ENCODE data around the gene ARMC2. TPM values are rescaled to one million over a fixed set of nuclear protein-coding genes. Genes with fewer than 3 reads are reported as not detected.

The ARMC2 gene
- polyA plus RNA-seq, 1 donor from 2014 or later: 3.2 TPM

DNA sequence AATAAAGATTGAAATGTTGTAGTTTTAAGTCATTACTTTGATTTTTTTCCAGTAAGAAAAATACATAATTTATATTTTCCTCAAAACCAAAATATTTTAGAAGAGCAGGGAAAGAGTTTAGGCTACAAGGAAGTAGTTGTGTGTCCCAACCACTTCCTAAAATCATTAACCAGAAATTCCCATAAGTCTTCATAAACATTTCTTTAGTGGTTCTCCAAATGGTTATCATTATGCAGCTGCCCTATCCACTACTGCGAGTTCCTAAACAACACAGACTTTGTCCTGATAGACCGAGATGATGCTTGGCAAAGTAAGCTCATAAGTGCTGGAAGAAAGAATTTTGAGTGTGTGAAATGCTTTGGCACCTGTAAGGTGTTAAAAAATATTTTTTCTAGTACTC lies 93.6 kb downstream of the ARMC2 start:
- Mint-ChIP-seq H3K36me3 (peaks cover 1% of the 10 kb centered on the region), H3K9me3 (no peaks in the 10 kb centered on the region), H3K4me1 (peaks cover 3 to 13% (median 13%) of the 10 kb centered on the region in 3 donors), H3K27ac (no peak overlapping the region), H3K4me3 (no peak overlapping the region), H3K27me3 (peaks cover 2% of the 10 kb centered on the region)

DNA sequence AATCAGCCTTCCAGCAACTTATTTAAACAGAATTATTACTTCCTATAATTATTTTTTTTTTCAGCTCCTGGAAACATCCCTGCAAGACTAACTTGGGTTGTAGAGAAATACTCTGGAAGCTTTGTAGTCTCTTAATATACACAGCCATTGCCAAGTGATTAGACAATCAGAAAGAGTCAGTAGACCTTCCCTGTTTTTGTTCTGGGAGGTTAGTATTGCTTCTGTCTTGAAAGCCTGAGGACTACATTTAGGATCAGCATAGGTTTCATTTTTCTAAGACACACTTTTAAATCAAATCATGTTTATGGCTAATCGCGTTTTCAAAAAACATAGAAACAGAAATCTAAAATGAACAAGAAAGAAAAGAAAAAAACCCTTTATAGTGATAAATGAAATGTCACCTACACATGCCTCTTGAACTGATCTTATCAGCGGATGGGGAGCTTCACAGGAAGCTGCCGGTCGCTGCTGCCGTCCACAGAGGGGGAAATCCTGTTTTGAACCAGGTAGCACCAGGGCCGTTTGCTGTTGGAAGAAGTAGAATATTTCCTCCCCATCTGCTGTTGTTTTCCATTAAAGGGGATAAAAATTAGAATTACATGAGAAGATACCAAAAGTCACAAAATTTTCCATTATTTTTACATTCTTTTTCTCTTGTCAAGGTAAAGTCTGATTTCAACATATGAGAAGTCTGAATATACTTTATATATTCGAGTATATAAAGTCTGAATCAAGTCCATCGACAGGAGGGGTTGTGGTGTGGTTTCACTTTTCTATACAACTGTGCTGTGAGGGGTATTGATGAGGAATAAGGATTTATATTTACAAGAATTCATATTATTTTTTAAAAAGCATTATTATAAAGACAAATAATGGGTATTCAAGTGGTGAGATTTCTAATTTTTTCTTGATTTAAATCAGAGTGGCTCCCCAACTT lies 94.6 kb downstream of the ARMC2 start:
- no peaks in the 10 kb centered on the region for H3K9me3 Mint-ChIP-seq
- peaks cover 7 to 14% (median 13%) of the 10 kb centered on the region in 3 donors for H3K4me1 Mint-ChIP-seq
- peak overlapping the region in 2 of 4 donors; percentile 3 to 65 for H3K4me3 Mint-ChIP-seq
- H3K27ac Mint-ChIP-seq: peak overlapping the region in 1 of 3 donors; percentile 16
- H3K27me3 Mint-ChIP-seq: no peaks in the 10 kb centered on the region
- H3K36me3 Mint-ChIP-seq: peaks cover 1% of the 10 kb centered on the region

DNA sequence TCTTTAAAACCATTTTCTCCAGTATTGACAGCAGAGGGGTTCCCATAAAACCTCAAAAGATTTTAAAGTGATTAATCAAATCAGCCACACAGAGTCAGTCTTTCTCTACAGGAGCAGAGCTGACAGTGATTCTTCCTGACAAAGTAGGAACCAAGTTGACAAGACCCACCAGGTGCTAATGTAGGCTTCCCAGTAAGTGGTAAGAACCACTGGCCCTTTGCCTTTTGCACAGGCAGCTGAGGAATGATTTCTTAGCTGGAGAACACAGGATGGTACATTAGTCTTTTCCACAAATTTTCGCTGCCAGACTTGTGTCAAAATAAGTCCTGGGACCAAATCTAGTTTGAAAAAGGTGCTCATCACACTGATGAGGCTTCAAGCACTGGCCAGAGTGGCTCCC lies 95.8 kb downstream of the ARMC2 start:
- Mint-ChIP-seq H3K4me3 (no peak overlapping the region), H3K27me3 (no peaks in the 10 kb centered on the region), H3K4me1 (peaks cover 7 to 16% (median 13%) of the 10 kb centered on the region in 3 donors), H3K27ac (no peak overlapping the region), H3K36me3 (peaks cover 1% of the 10 kb centered on the region), H3K9me3 (no peaks in the 10 kb centered on the region)

DNA sequence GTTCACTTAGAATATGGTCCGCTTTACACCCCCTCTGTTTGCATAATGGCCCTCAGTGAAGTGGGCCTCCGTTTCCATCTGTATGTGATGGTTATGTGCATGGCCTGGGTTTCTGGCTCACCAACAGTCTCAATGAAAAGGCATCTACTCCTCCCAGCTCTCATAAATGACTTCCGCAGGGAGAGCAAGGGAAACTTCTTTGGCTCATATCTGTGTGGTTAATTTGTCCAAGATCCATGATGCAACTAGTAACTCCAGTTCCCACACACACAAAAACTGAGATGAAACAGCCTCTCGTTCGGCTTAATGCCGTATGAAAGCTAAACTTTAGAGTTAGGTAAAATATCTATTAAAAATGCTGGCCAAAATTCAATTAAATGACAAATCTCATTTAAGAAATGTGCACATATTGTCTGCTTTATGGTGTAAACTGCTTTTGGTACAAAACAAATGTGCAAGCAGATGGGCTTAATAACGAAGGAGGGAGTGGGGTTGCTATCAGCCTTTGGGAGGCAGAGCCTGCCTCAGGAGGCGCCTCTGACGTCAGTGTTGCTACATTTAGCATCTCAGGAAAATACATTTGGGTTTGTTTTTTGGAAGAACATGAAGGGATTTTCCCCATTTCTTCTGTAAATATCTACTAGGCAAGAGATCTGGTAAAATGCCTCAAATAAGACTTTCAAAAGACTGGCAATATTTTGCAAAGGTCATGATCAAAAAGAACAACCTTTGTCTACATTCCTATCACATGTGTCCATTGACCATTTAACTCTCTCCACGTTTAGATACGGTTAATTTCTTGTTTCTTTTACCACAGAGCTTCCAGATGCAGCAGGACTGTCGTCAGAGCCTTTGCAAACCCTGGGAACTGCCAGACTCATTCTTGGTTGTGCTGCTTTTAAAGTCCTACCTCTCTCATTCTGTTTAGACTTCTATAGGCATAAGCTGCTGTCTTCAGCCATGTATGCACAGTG lies 96.8 kb downstream of the ARMC2 start:
- no peaks in the 10 kb centered on the region for H3K27me3 Mint-ChIP-seq
- H3K36me3 Mint-ChIP-seq: peaks cover 1% of the 10 kb centered on the region
- no peak overlapping the region for H3K27ac Mint-ChIP-seq
- peaks cover 7 to 16% (median 13%) of the 10 kb centered on the region in 3 donors for H3K4me1 Mint-ChIP-seq
- H3K9me3 Mint-ChIP-seq: no peaks in the 10 kb centered on the region
- H3K4me3 Mint-ChIP-seq: peak overlapping the region in 1 of 4 donors; percentile 6

DNA sequence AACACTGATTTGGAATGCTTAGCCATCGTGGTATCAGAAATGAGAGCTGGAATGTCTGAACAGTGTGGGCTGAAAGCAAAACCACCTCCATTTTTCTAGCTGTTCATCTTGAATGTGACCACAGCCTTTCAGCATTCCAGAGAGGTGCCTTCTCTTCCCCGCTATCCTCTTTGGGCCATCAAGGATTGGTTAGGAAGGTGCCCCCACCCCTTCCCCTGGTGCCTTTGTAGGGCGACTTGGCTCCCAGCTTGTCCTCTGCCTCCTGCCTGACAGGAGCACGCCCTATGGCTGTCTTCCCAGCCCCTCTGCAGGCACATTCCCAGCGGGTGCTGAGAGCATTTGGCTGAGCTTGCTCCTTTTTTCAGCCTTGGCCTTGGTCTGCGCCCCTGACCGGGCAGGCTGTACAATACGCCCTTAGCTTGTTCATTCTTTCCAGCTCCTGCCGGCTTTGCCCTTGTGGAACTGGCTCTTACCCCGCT lies 97.5 kb downstream of the ARMC2 start:
- H3K27ac Mint-ChIP-seq: no peak overlapping the region

DNA sequence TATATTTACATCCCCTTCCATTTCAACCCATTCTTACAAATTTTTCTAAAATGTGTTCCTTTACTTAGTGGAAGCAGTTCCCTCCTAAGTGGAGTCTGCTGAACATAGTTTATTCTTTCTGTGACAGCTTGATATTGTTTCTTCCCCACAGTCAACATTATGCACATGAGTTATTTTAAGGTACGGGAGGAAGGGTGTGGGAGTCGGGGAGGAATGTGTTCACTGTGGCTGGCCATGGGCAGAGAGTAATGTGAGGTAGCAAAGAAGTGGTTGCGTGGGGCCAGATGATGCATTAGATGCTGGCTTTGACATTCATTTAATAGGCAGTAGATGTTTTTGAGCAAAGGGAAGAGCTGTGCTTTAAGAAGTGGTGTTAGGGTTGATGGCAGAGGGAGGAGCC lies 98.5 kb downstream of the ARMC2 start:
- no peak overlapping the region for H3K4me3 Mint-ChIP-seq
- peaks cover 7 to 16% (median 13%) of the 10 kb centered on the region in 3 donors for H3K4me1 Mint-ChIP-seq
- H3K27ac Mint-ChIP-seq: peak overlapping the region in 1 of 3 donors; percentile 69
- no peaks in the 10 kb centered on the region for H3K36me3 Mint-ChIP-seq
- H3K9me3 Mint-ChIP-seq: no peaks in the 10 kb centered on the region
- no peaks in the 10 kb centered on the region for H3K27me3 Mint-ChIP-seq

More for the DNA sequence above, 97.5 kb downstream of the ARMC2 start:
- no peak overlapping the region for H3K4me3 Mint-ChIP-seq
- no peaks in the 10 kb centered on the region for H3K27me3 Mint-ChIP-seq
- H3K4me1 Mint-ChIP-seq: peaks cover 7 to 16% (median 13%) of the 10 kb centered on the region in 3 donors
- no peaks in the 10 kb centered on the region for H3K36me3 Mint-ChIP-seq
- H3K9me3 Mint-ChIP-seq: no peaks in the 10 kb centered on the region

DNA sequence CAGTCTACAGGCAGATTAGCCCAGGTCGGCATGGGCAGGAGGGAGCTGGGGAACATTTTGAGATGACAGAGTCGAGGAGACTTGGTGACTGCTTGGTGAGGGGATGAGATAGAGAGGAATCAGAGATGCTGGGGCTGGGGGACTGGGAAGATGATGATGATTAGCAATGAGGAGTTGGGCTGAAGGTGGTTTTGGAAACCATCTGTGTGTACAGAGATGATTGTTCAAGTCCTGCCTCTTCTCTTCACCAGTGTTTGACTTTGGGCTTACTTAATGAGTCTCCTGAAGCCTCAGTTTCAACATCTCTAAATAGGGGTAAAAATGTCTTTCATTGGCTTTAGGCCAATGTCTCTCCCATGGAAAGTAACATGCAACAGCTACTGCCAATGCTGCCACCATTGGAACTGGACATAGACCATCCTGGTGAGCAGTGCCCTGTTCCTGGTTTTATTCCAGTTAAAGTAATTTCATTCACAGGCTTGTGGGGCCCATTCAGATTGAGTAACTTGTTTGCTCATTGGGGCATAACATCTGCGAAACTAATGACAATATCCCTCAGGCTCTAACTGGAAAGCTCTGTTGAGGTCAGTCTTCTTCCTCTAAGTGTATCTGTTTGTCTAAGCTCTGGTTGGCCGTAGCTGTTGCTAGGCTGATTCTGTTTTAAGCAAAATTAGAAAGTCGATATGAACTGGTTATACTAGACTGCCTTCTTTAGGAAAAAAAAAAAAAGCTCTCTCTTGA lies 99.1 kb downstream of the ARMC2 start:
- H3K27ac Mint-ChIP-seq: peak overlapping the region in 1 of 3 donors; percentile 69
- H3K36me3 Mint-ChIP-seq: no peaks in the 10 kb centered on the region
- H3K4me3 Mint-ChIP-seq: no peak overlapping the region
- H3K27me3 Mint-ChIP-seq: no peaks in the 10 kb centered on the region
- H3K9me3 Mint-ChIP-seq: no peaks in the 10 kb centered on the region
- peaks cover 7 to 14% (median 13%) of the 10 kb centered on the region in 3 donors for H3K4me1 Mint-ChIP-seq

DNA sequence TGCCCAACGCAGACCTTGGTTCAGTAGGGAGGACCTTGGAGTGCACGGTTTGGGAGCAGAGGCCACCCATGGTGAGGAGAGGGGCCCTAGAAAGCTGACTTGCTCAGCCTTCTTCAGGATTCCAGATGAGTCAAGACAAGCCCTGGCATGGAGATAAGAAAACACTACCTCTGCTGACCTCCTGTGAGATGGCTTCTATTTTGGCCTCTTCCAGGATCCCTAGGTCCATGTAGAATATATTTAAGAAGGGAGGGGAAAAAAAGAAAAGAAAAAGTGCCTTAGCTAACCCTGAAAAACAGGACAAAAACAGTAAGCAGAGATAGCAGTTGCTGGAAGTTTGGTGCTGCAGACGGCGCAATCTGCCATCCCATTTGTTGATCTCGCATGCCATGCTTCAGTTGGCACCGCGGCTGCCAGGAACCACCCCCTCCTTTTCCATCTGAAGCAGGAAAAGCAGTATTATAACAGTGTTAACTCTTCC lies 100.0 kb downstream of the ARMC2 start:
- Mint-ChIP-seq H3K27ac (no peak overlapping the region), H3K4me3 (no peak overlapping the region), H3K36me3 (no peaks in the 10 kb centered on the region), H3K4me1 (peaks cover 6 to 7% (median 7%) of the 10 kb centered on the region in 3 donors), H3K9me3 (no peaks in the 10 kb centered on the region), H3K27me3 (no peaks in the 10 kb centered on the region)

DNA sequence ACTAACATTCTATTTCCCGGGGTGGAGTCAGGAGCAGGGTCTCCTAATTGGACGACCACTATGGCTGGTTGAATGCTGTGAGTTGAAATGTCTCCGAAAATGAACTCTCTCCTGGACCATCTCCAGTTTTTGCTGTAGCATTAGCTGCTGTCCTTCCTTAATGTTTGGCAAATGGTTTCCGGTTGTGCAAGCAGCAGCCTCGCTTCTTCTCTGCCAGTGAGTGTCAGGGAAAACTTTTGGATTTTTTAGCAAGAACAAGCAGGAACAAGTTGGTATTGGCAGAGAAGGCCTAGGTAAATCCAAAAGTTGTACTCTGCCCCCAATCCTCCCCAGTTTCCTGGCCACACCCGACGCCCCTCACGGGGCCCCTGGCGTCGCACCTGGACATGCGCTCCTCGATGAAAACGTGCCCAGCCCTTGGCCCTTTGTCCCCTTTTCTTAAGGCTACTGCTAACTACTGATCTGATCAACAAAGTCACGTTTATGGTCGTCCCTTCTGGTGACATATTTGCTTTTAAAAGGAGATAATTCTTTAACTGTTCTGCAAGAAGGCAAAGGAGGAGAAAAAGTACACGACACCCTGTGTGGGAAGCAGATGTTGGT lies 103.2 kb downstream of the ARMC2 start:
- Mint-ChIP-seq H3K27me3 (no peaks in the 10 kb centered on the region), H3K36me3 (no peaks in the 10 kb centered on the region), H3K4me3 (no peak overlapping the region), H3K9me3 (no peaks in the 10 kb centered on the region), H3K4me1 (peaks cover 0 to 7% (median 7%) of the 10 kb centered on the region in 3 donors), H3K27ac (no peak overlapping the region)

DNA sequence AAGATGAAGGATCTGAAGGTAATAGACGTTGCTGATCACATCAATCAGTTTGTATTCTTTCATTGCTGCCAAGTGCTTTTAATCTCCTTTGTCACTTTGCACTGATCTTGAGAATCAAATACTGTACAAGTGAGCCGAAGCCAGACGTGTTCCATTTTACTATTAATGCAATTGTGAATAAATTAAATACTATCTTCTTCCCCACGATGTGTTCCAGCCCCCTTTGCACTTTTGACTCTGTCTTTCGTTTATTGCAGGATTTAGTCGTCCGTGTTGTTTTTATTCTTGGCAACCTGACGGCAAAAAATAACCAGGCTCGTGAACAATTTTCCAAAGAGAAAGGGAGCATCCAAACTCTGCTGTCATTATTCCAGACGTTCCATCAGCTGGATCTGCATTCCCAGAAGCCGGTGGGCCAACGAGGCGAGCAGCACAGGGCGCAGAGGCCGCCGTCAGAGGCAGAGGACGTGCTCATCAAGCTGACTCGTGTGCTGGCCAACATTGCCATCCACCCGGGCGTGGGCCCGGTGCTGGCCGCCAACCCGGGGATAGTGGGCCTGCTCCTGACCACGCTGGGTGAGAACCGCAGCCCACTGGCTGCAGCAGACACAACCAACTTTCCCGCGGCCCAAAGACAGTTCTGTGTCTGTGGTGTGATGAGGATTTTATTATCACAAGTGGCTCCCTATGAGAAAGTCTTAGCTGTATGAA lies 104.7 kb downstream of the ARMC2 start:
- Mint-ChIP-seq H3K9me3 (no peaks in the 10 kb centered on the region), H3K4me1 (peaks cover 0 to 3% (median 0%) of the 10 kb centered on the region in 3 donors), H3K27me3 (no peaks in the 10 kb centered on the region), H3K27ac (no peak overlapping the region), H3K4me3 (no peak overlapping the region), H3K36me3 (no peaks in the 10 kb centered on the region)

DNA sequence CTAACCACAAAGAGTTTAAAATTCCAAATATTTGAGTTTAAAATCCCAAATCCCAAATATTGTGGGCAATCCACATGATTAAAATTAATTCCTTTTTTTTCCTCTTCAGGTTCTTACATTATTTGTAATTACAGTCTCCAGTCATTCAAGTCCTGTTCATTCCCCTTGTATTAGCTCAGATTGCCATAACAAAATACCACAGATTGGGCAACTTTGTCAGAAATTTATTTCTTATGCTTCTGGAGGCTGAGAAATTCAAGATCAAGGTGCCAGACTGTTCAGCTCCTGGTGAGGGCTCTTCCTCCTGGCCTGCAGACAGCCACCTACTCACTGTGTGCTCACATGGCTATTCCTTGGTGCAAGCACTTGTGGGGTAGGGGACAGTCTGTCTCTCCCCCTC lies 105.5 kb downstream of the ARMC2 start:
- no peaks in the 10 kb centered on the region for H3K36me3 Mint-ChIP-seq
- no peaks in the 10 kb centered on the region for H3K27me3 Mint-ChIP-seq
- H3K4me3 Mint-ChIP-seq: no peak overlapping the region
- H3K9me3 Mint-ChIP-seq: no peaks in the 10 kb centered on the region
- no peak overlapping the region for H3K27ac Mint-ChIP-seq
- H3K4me1 Mint-ChIP-seq: no peaks in the 10 kb centered on the region

DNA sequence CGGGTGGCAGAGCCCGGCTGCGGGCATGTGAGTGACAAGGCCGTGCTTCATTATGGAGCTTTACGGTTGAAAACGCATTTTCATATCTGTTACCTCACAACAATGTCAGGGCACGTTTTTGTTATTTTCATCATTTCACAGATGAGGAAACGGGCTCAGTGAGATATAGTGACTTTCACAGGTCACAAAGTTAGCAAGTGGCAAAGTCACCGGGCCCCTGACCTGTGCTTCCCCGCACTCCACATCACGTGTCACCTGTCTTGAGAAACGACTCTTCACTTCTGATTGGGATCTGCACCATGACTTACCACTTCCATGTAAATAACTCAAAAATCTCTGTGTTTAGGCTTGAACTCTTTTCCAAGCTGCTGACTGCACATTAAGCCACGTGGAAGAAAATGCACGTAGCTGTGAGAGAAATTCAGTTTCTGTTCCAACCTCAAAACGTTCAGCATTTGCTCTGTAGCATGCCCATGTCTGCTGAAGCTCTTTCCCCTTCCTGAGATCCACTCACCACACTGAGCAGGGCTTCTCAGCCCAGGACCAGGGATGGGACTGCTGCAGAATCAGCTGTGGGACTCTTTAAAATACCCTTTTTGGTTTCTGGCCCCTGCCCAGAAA lies 107.2 kb downstream of the ARMC2 start:
- Mint-ChIP-seq H3K27ac (no peak overlapping the region), H3K27me3 (no peaks in the 10 kb centered on the region), H3K9me3 (no peaks in the 10 kb centered on the region), H3K36me3 (no peaks in the 10 kb centered on the region), H3K4me3 (no peak overlapping the region), H3K4me1 (peaks cover 4 to 8% (median 5%) of the 10 kb centered on the region in 3 donors)

DNA sequence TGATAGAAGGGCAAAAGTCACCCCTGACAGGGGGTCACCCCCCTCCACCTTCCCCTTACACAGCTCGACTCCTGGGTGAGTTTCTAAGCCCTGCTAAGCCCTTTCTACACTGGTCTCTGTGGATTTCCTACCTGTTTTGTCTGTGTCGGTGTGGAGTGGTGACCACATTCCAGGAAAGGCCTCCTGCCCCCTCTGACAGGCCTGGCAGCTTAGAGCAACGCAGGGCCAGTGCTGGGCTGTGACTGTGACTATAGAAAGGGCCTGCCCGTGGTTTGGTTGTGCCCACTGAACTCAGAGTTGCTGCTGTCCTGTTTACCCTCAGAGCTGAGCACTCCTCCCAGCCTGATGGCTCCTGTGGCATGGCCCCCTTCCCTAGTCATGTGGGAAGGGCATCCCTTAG lies 109.0 kb downstream of the ARMC2 start:
- Mint-ChIP-seq H3K27me3 (peaks cover 2% of the 10 kb centered on the region), H3K4me1 (peaks cover 4 to 8% (median 5%) of the 10 kb centered on the region in 3 donors), H3K36me3 (no peaks in the 10 kb centered on the region), H3K27ac (no peak overlapping the region), H3K4me3 (no peak overlapping the region), H3K9me3 (no peaks in the 10 kb centered on the region)
